ENCODE results near the gene ZNF408. TPM values are rescaled to one million over a fixed set of nuclear protein-coding genes. Genes with fewer than 3 reads are reported as not detected.

Gene ZNF408
- total RNA-seq, 4 donors from 2014 or later = 5.2 to 15.1 (median 13.5) TPM

DNA sequence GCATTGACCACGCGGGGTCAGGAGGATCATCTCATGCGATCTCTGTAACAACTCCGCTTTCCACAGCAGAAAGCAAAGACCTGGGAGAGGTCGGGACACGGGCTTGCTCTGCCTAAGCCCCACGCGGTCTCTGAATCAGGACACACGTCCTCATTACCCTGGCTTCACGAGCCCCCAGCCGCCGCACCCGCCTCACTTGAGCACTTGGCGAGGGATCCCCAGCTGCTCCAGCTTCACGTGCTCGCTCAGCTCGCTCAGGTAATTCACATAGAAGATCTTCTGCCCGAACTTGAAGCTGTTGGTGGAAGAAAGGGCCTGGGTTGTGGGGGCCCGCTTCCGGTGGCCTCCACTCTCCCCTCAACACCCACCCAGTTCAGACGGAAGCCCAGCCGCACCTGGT lies 20.0 kb upstream of the ZNF408 start:
- no peak overlapping the region for H3K4me3 ChIP-seq
- TF ChIP-seq, protein P1, sequence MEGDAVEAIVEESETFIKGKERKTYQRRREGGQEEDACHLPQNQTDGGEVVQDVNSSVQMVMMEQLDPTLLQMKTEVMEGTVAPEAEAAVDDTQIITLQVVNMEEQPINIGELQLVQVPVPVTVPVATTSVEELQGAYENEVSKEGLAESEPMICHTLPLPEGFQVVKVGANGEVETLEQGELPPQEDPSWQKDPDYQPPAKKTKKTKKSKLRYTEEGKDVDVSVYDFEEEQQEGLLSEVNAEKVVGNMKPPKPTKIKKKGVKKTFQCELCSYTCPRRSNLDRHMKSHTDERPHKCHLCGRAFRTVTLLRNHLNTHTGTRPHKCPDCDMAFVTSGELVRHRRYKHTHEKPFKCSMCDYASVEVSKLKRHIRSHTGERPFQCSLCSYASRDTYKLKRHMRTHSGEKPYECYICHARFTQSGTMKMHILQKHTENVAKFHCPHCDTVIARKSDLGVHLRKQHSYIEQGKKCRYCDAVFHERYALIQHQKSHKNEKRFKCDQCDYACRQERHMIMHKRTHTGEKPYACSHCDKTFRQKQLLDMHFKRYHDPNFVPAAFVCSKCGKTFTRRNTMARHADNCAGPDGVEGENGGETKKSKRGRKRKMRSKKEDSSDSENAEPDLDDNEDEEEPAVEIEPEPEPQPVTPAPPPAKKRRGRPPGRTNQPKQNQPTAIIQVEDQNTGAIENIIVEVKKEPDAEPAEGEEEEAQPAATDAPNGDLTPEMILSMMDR (IDR thresholded peaks at IDR 0.05) = no peak
- TF ChIP-seq POLR2A (IDR thresholded peaks at IDR 0.05) = no peak
- WGBS, 2 donors = 93 to 96% methylated on average over 14 to 17 of the region's 22 CpGs
- no peak overlapping the region for H3K27ac ChIP-seq
- peaks cover 16 to 44% (median 19%) of the 10 kb centered on the region in 3 donors for H3K4me1 ChIP-seq
- H3K36me3 ChIP-seq = peaks cover 45 to 94% (median 52%) of the 10 kb centered on the region in 3 donors
- no peak for DNase-seq
- no peaks in the 10 kb centered on the region for H3K27me3 ChIP-seq
- intact Hi-C loops (cut with DNase I) = no loop called here
- H3K9me3 ChIP-seq = no peaks in the 10 kb centered on the region

DNA sequence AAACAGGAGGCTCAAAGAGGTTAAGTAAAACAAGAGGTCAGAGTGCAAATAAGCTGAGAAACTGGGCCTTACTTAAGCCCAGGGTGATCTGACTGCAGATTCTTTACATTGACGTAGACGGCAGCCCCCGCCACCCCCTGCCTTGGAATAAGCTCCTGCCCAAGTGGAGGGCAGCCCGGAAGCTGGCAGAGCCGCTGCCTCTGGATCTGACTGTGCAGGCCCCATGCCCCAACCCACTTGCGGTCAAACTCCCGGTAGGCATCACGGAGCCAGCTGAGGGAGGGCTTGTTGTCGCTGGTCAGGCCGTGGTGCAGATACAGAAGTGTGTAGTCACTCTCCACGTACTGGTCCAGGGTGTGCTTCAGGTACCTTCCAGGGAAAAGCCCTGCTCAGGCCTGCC lies 19.0 kb upstream of the ZNF408 start:
- intact Hi-C loops (cut with DNase I) = no loop called here
- 90 to 96% methylated on average over 4 to 8 of the region's 11 CpGs for WGBS, 2 donors
- H3K27me3 ChIP-seq = no peaks in the 10 kb centered on the region
- peaks cover 45 to 97% (median 52%) of the 10 kb centered on the region in 3 donors for H3K36me3 ChIP-seq
- H3K4me1 ChIP-seq = peaks cover 13 to 44% (median 18%) of the 10 kb centered on the region in 3 donors
- no peak overlapping the region for H3K27ac ChIP-seq
- no peak overlapping the region for H3K4me3 ChIP-seq
- DNase-seq = no peak
- no peaks in the 10 kb centered on the region for H3K9me3 ChIP-seq
- TF ChIP-seq, protein P1 (IDR thresholded peaks at IDR 0.05) = no peak
- no peak for TF ChIP-seq POLR2A (IDR thresholded peaks at IDR 0.05)

DNA sequence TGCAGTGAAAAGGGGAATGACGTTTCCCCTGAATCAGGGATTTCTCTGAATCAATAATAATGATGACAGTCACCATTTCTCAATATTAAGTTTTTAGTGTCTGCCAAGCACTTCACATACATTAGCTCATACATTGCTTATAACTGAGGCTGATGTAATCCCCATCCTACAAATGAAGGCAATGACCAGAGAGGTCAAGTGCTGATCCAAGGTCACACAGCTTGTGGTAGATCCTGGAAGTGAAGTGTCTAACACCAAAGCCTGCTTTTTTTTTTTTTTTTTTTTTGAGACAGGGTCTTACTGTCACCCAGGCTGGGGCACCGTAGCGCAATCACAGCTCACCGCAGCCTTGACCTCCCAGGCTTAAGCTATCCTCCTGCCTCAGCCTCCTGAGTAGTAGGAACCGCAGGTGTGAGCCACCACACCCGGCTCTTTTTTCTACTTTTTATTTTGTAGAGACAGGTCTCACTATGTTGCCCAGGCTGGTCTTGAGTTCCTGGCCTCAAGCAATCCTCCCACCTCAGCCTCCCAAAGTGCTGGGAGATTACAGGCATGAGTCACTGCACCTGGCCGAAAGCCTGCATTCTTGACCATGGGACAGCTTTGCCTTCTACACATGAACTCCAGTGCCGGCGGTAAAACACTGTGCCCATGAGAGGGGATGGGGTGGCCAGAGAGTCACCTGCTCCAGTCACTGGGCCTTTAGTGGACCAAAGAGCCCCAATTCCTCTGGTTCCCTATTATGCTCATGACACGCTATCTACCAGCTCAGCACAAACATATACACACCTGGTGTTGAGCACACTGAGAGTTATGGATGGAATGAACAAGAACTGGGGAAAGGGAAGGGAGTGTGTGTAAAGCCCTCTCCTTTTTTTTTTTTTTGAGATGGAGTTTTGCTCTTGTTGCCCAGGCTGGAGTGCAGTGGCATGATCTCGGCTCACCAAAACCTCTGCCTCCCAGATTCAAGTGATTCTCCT lies 17.8 kb upstream of the ZNF408 start:
- TF ChIP-seq POLR2A (IDR thresholded peaks at IDR 0.05) = no peak
- TF ChIP-seq, protein P1 (IDR thresholded peaks at IDR 0.05) = no peak
- peaks cover 42 to 96% (median 50%) of the 10 kb centered on the region in 3 donors for H3K36me3 ChIP-seq
- H3K27ac ChIP-seq = peak overlapping the region in 3 of 4 donors; percentile 18 to 78 (median 57)
- no peaks in the 10 kb centered on the region for H3K27me3 ChIP-seq
- DNase-seq = no peak
- peaks cover 21 to 50% (median 30%) of the 10 kb centered on the region in 3 donors for H3K4me1 ChIP-seq
- intact Hi-C loops (cut with DNase I) = no loop called here
- no peak overlapping the region for H3K4me3 ChIP-seq
- 77 to 78% methylated on average over 11 of the region's 11 CpGs for WGBS, 2 donors
- no peaks in the 10 kb centered on the region for H3K9me3 ChIP-seq

DNA sequence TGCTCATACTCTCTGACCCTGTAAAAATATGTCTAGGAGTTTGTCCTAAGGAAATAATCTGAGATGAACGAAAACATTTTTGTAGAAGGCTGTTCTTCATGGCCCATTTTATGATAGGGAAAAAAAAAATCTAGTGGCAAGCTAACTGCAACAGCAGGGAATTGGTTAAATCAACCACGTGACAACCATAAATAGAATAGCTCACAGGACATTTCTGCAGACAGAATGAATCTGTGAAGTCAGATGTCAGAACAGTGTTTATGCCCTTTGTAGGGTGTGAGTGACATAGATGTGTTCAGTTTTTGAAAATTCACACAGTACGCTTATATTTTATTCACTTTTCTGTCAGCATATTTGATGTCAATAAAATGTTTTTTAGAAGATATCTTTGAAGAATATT lies 16.5 kb upstream of the ZNF408 start:
- H3K27me3 ChIP-seq = no peaks in the 10 kb centered on the region
- no peak overlapping the region for H3K4me3 ChIP-seq
- peaks cover 29 to 96% (median 37%) of the 10 kb centered on the region in 3 donors for H3K36me3 ChIP-seq
- H3K9me3 ChIP-seq = no peaks in the 10 kb centered on the region
- no peak for TF ChIP-seq POLR2A (IDR thresholded peaks at IDR 0.05)
- TF ChIP-seq, protein P1 (IDR thresholded peaks at IDR 0.05) = no peak
- WGBS, 2 donors = 72 to 74% methylated on average over 3 of the region's 3 CpGs
- H3K4me1 ChIP-seq = peaks cover 28 to 60% (median 34%) of the 10 kb centered on the region in 3 donors
- H3K27ac ChIP-seq = peak overlapping the region in 3 of 4 donors; percentile 54 to 94 (median 54)
- no peak for DNase-seq
- intact Hi-C loops (cut with DNase I) = no loop called here

Data from esophagus squamous epithelium (tissue), 5 donors.